Gastrocnemius medialis (tissue), 4 donors: ENCODE data around the gene TTN.
A peak's percentile ranks its signal among the peaks of the same experiment; 100 is the strongest.

Experiments
- CTCF ChIP-seq, 5 experiments: fragments of 450-650 bp in 3 of 5; fragments of 200-600 bp in 2 of 5; sonication (generic) in 2 of 5; IDR thresholded peaks in 4 of 5; conservative IDR thresholded peaks in 1 of 5; 1 replicate in 4 of 5; 2 replicates in 1 of 5; pipeline ENCODE4 v1.5.1; 2016 to 2019; ENCODE audit warnings: antibody characterized with exemption in 5 of 5, mild to moderate bottlenecking in 3 of 5, moderate library complexity in 3 of 5
- POLR2A ChIP-seq, 2 donors: fragments of 450-650 bp; IDR thresholded peaks; one replicate each; pipeline ENCODE4 v1.6.1; 2017; ENCODE audit warnings: antibody characterized with exemption in 2 of 2, mild to moderate bottlenecking in 2 of 2, moderate library complexity in 2 of 2

DNA sequence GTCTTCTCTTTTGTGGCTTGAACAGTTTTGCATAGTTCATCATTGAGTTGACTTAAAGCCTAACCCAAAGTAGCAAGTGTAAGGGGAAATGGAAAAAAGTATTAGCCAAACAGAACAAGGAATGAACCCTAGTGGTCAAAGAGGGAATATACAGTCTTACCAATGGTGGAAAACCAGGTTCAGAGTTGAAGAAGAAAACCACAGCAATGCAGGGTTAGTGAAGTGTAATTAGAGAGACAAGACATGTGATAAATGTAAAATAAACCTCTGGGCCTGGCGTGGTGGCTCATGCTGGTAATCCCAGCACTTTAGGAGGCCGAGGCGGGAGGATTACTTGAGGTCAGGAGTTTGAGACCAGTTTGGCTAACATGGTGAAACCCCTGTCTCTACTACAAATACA is 2.4 kb downstream of the TTN start:
- TF ChIP-seq CTCF (IDR thresholded peaks at IDR 0.05 in 4 of 5, conservative IDR thresholded peaks at IDR 0.05 in 1 of 5) = peak; percentile 65 to 93 (median 86)
- TF ChIP-seq POLR2A (IDR thresholded peaks at IDR 0.05) = peak in 1 of 2 donors; percentile 45
